GM19452 (cell line): Measurements from ENCODE around the gene ATP9B.

Experiments
- ATAC-seq: cut with Tn5 transposase; IDR thresholded peaks from one replicate; pipeline ENCODE4 v1.9.1; 2021; ENCODE audit not compliant: unreplicated experiment

The ATP9B gene

GRCh38 chr18:79393181-79393634 lies 324.0 kb downstream of the ATP9B start:
- ATAC-seq = no peak

GRCh38 chr18:79393635-79394533 lies 324.7 kb downstream of the ATP9B start:
- ATAC-seq = no peak

DNA sequence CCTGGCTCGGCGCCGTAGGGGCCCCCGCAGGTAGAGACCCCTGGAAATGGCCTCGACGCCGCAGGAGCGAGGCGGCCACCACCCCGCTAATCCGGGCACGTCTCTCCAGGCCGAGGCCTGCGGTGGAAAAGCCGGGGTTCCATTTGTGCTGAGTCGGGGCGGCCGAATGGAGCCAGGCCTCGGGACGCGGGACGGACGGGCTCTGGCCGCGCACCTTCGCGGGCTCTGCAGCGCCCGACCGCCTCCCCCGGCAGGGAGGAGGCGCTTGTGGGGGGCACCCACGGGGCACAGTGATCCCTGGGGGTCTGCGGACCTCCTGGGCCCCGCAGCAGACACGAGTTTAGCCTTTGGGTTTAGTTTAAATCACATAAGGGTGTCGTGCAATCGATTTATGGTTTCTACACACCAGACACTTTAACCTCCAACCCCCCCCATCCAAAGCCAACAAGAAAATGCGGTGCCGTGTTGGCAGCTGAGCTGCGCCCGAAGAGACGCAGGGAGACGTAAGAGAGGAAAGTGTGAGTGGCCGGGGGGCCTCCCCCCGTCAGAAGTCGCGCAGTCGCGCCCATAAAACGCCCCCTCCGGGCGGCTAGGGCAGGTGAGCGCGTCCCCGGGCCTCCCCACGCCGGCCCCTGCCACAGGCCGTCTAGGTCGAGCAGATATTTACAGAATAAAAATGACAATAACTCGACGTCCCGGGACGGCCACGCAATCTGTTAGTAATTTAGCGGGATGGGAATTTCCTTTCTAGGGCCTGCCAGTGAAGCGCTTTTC lies 325.5 kb downstream of the ATP9B start:
- ATAC-seq = no peak

DNA sequence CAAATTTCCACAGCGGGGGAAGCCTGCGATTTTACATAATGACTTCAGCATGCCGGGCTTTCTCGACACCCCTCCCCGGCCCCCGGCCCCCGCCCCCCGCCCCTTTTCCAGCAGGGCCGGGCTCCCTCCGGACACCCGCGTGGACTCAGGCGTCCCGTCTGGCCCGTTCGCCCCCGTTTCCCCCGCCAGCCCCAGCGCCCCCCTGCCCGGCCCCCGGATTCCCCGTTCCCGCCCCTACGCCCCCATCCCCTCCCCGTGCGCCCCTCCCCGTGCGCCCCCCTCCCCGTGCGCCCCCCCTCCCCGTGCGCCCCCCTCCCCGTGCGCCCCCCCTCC lies 326.1 kb downstream of the ATP9B start:
- no peak for ATAC-seq

DNA sequence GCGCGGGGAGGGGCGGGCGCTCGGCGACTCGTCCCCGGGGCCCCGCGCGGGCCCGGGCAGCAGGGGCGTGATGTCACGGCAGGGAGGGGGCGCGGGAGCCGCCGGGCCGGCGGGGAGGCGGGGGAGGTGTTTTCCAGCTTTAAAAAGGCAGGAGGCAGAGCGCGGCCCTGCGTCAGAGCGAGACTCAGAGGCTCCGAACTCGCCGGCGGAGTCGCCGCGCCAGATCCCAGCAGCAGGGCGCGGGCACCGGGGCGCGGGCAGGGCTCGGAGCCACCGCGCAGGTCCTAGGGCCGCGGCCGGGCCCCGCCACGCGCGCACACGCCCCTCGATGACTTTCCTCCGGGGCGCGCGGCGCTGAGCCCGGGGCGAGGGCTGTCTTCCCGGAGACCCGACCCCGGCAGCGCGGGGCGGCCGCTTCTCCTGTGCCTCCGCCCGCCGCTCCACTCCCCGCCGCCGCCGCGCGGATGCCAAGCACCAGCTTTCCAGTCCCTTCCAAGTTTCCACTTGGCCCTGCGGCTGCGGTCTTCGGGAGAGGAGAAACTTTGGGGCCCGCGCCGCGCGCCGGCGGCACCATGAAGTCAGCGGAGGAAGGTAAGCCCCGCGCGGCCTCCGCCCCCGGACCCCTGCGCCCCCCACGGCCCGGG lies 326.7 kb downstream of the ATP9B start, which contains the start of gene NFATC1:
Gene NFATC1, plus strand, starts transcription at position 170 of the 644 bp plus-strand sequence. Its CDS starts 295 bp downstream, at position 465.
- no peak for ATAC-seq

GRCh38 chr18:79396431-79397246 lies 327.4 kb downstream of the ATP9B start:
- no peak for ATAC-seq

- ATAC-seq = no peak
These were observed 328.1 kb downstream of the ATP9B start for GRCh38 chr18:79397247-79397829.

- ATAC-seq = no peak
These were observed 328.9 kb downstream of the ATP9B start for GRCh38 chr18:79397830-79398761.

DNA sequence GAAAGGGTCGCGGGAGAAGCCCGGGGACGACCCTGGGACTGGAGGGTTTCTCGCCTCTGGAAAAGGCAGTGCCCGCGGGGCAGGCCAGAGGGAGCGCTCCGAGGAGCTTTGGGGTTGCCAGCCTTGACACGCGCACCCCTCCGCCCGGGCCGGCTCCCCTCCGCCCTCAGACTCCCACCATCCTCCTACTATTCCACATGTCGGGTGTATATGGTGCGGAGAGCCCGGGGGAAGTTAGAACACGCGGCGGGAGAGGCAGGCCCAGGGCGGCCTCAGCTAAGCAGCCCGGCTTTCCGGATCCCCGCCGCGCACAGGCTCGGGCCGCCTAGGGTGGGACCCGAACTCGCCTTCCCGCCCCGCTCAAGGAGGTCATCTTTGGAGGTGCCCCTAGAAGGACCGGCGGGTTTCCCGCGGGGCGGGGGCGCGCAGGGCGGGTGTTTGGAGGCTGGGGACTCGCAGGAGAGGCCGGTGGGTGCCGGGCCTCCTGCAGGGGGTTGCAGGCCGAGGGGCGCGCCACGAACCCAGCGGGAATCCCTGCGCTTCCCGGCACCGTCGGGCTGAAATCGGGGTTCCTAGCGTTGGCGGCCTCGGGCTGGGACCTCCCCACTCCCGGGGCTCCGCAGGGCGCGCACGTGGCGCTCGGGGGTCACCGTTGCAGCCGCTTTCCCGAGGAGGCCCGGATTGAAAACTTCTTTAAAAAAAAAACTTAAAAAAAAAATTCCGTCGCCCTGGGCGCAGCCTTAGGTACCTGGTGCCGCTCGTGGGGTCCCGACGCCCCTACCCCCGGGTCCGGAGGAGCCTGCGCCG lies 330.3 kb downstream of the ATP9B start:
- no peak for ATAC-seq

DNA sequence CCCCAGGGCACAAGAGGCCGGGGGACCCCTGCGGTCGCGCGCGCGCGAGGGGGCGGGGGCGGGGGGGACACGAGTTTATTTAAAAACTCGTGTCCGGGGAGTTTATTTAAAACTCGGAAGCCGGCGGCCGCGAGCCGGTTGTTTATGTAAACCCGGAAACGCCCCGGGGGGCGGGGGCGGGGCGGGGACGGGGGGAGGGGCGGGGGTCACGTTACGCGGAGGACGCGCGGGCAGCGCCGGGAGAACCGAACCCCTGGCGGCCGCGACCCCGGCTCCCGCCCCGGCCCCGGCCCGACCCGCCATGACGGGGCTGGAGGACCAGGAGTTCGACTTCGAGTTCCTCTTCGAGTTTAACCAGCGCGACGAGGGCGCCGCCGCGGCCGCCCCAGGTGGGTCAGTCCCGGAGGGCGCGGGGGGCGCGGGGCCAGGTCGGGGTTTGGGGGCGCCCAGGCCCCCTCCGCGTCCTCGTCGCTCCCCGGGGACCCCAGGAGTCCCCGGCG lies 330.9 kb downstream of the ATP9B start:
- ATAC-seq = no peak

DNA sequence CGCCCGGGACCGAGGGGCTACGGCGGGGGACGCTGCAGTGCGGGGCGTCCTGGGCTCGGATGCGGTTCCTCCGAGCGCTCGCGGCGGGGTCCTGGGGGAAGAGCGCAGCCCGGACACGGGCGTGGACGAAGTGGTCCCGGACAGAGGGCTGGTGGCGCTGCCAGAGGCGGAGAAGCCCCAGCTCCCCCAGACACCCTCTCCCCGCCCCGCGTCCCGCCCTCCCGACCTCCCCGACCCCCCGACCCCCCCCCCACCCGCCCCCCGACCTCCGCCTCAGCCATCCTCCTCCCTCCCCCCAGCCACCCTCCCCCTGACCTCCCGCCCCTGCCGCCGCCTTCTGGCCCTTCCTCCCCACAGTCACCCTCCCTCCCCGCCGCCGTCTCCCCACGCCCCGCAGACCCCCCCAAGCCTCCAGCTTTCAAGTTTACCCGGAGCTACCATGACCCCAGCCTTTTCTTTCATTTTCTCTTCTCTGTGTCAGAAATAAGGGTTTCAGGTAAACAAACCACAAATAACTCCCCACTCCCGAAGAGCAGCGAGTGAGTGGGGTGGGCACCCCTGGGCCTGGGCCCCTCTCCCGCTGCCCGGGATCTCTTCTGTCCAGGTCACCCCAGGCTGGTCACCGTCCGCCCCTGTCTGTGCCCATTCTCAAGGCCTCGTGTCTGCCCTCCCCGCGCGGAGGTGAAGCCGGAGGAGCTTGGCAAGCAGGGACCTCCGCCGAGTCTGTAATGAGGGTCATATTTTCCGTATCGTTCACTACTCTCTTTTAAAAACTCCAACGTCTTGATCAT lies 331.6 kb downstream of the ATP9B start:
- no peak for ATAC-seq

DNA sequence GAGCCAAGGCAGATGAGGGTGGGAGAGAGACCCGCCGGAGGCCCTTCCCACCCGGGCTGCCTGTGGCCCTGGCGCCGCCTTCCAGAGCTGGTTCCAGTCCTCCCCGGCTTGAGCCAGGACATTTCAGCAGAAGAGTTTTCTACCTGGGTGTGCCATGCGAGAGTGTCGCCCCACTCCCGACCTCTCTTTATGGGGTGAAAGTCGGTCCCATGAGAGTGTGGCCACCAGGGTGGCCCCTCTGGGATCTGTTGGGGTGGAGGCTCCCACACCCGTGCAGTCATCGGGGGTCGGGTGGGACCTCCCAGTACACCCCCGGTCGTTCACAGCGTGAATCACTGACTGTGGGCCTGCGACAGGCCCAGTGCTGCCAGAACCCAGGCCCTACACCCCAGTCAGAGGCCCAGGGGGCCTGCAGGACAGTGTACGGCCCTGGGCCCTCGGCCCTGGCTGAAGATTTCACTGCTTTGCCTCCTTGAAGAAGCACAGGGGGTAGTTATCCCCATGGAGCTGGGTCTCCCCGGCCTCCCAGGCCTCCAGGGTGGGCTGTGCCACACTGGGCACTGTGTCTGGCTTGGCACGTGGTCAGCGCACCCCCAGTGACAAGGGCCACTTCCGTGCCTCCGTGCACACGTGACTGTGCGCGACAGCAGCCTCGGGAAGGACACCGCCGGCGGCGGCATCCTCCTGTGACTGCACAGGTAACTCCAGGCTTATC lies 332.5 kb downstream of the ATP9B start:
- no peak for ATAC-seq

DNA sequence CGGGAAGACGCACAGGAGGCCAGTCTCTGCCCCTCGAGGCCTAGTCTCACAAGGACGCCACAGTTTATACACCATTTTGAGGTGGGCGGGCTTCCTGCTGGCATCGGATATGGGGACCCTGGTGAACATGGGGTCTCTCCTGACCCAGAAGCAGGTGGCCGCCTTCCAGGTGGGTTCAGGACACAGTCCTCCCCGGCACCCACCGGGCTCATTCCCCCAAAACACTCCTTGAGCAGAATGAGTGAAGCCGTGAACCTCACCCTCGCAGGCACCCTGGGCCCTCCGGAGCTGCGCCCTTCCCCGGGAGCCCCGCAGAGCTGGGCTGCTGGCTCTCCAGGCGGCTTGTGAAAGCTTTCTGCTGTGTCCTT lies 333.0 kb downstream of the ATP9B start:
- ATAC-seq = no peak

GRCh38 chr18:79402977-79403722 lies 334.0 kb downstream of the ATP9B start:
- no peak for ATAC-seq

GRCh38 chr18:79403723-79404566 lies 334.8 kb downstream of the ATP9B start:
- no peak for ATAC-seq
